Measurements from ENCODE around the gene RAD51B. TPM values are rescaled to one million over a fixed set of nuclear protein-coding genes. Genes with fewer than 3 reads are reported as not detected.

RAD51B gene
- total RNA-seq, 1 experiment from 2014 or later, result 8.5 TPM

- ATAC-seq, result no peak
- no TSS peak for BruUV-seq (replicated peaks)
- intact Hi-C loops (cut with micrococcal nuclease; ENCODE audit: unreplicated experiment), result no loop called here
- DNase-seq (ENCODE audit: low read depth, low spot score), result no peak
- TF ChIP-seq CTCF (IDR thresholded peaks at IDR 0.05) (no peak), REST (IDR thresholded peaks at IDR 0.05; ENCODE audit: insufficient read depth in 1 of 2, low read depth in 2 of 2, low read length in 1 of 2) (no peak), TCF7L2 (IDR thresholded peaks at IDR 0.05; ENCODE audit: low read depth, low read length) (no peak), POLR2AphosphoS5 (IDR thresholded peaks at IDR 0.05; ENCODE audit: low read depth, low read length) (no peak), SIN3A (IDR thresholded peaks at IDR 0.05; ENCODE audit: borderline replicate concordance, insufficient read depth, low read depth, low read length) (no peak)
- Histone ChIP-seq H3K4me3 (ENCODE audit: low read depth in 2 of 2, low read length in 2 of 2) (no peak overlapping the region), H3K36me3 (ENCODE audit: control insufficient read depth, insufficient read depth, low read length) (no peaks in the 10 kb centered on the region), H3K27me3 (ENCODE audit: control insufficient read depth, insufficient read depth, low read length) (no peaks in the 10 kb centered on the region), H3K4me1 (ENCODE audit: control insufficient read depth, insufficient read depth, low read length) (peaks cover 4% of the 10 kb centered on the region), H3K9me3 (ENCODE audit: control insufficient read depth, insufficient read depth, low read depth, low read length) (no peaks in the 10 kb centered on the region), H3K27ac (ENCODE audit: low read length) (peak overlapping the region; percentile 54; the same call in 1 of the 2 replicates)
- ChIA-PET POLR2A (no interaction called here), CTCF (no interaction called here)
- in situ Hi-C loops (cut with HindIII; ENCODE audit: low pct_unique_long_range_greater_than_20kb, low sequenced_read_pairs), result no loop called here
Observed at GRCh38 chr14:68015356-68016254, 196.0 kb downstream of the RAD51B start.

- Histone ChIP-seq H3K27me3 (ENCODE audit: control insufficient read depth, insufficient read depth, low read length) (no peaks in the 10 kb centered on the region), H3K27ac (ENCODE audit: low read length) (peak overlapping the region; percentile 54; the same call in 1 of the 2 replicates), H3K4me1 (ENCODE audit: control insufficient read depth, insufficient read depth, low read length) (peaks cover 7% of the 10 kb centered on the region), H3K9me3 (ENCODE audit: control insufficient read depth, insufficient read depth, low read depth, low read length) (no peaks in the 10 kb centered on the region), H3K36me3 (ENCODE audit: control insufficient read depth, insufficient read depth, low read length) (no peaks in the 10 kb centered on the region), H3K4me3 (ENCODE audit: low read depth in 2 of 2, low read length in 2 of 2) (no peak overlapping the region)
- in situ Hi-C loops (cut with HindIII; ENCODE audit: low pct_unique_long_range_greater_than_20kb, low sequenced_read_pairs) (no loop called here), intact Hi-C loops (cut with micrococcal nuclease; ENCODE audit: unreplicated experiment) (no loop called here)
- ChIA-PET CTCF (no interaction called here), POLR2A (no interaction called here)
- ATAC-seq (no peak), DNase-seq (ENCODE audit: low read depth, low spot score) (no peak)
- BruUV-seq (replicated peaks), result no TSS peak
- TF ChIP-seq TCF7L2 (IDR thresholded peaks at IDR 0.05; ENCODE audit: low read depth, low read length) (no peak), SIN3A (IDR thresholded peaks at IDR 0.05; ENCODE audit: borderline replicate concordance, insufficient read depth, low read depth, low read length) (no peak), REST (IDR thresholded peaks at IDR 0.05; ENCODE audit: insufficient read depth in 1 of 2, low read depth in 2 of 2, low read length in 1 of 2) (no peak), POLR2AphosphoS5 (IDR thresholded peaks at IDR 0.05; ENCODE audit: low read depth, low read length) (no peak), CTCF (IDR thresholded peaks at IDR 0.05) (no peak)
Observed at GRCh38 chr14:68016255-68016914, 196.8 kb downstream of the RAD51B start.
